NCI-H2107 (cell line): ENCODE measurements around the gene COL24A1.
"Not testable (repeated sequence)": the region's sequence is repeated elsewhere in the genome, so short reads cannot be mapped to it uniquely, and the experiment has no call there.

Experiments used
- DNase-seq: peaks from one replicate; lab custom pipeline; 2025; lab: John Stamatoyannopoulos, UW

Gene COL24A1

DNA sequence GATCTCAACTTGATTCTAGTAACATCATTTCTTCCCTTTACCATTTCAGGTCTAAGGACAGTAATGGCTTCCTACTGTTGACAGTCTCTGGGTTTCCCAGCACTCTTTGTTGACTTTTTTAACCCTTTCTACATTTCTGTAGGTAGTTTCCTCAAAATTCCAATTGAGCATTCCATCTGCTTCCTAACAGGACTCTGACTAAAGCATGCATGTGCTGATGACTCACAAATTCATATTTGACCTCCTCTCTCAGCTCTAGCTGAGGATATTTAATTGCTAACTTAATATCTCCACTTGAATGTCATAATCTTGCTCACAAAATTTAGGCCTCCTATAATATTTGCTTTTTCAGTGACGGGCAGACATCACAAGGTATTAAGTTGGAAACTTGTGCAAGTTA is 355.1 kb downstream of the COL24A1 start:
- DNase-seq, result no peak

DNA sequence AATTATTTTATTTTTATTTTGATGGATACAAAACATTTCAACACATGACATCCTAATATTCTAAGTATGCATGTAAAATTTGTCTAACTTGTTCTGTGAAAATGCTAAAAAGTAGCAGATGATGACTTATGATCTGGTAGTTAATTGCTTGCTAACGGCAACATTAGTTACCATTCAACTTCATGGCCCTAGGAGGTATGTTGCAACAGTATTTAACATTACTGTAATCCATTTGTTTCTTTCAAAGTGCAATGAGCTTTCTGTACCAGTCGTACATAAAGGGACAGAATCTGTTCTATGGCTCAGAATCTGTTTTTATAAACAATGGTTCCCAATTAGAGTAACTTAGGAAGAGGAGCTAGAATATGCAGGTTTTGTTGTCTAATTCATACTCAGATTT is 356.8 kb downstream of the COL24A1 start:
- no peak for DNase-seq

DNA sequence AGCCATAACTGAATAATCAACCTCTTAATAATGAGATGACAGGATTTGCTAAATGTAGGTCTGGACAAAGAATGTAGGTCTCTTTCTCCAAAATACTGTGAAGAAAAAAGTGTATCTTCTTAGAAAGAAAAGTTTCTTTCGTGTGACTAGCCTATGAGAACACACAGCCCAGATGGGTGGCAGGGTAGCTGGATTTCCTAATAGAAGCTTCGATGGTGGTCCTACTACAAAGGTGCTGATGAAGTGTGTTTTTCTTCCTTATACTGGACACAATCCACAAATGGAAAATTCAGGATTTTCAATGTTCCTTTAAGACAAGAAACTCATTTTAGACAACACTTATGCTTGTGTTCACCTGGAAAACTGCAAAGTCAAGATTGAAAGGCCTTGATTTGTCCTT is 358.2 kb downstream of the COL24A1 start:
- DNase-seq, result no peak

- not testable (repeated sequence) for DNase-seq
Measured at GRCh38 chr1:85777021-85777420, 379.6 kb downstream of the COL24A1 start.

DNA sequence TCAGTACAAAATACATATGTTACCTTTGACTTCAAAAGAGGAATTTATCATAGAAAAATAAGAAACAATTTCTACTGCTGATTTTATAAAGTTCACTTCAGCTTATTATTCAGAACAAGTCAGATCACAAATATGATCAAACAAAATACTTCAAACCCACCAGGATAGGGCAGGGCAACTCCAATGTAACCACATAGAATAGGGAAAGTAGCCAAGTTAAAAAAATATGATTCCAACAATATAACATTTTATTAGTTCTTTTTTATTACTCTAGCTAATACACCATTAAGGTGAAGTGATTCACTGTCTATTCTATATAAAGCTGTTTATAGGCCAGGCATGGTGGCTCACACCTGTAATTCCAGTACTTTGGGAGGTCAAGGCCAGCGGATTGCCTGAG is 393.8 kb downstream of the COL24A1 start:
- DNase-seq, result no peak

- no peak for DNase-seq
Measured at GRCh38 chr1:85756864-85757263, 399.7 kb downstream of the COL24A1 start.

DNA sequence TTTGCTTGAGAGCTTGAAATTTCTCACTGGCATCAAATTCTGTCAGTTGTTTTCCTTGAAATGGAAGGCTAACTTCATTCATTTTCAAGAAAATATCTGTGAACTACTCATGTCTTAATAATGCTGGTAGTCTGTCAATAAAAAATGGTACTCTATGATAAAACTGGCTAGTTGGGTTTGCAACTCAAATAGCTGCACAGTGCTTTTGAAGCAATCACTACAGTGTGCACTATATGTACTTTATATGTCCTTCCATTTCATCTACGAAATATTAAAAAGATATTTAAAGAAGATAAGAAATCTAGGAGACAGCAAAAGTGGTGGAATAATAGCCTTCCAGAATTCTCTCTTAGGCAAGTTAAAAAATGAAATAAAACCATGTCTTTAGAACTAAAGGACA is 408.5 kb downstream of the COL24A1 start:
- DNase-seq, result no peak

DNA sequence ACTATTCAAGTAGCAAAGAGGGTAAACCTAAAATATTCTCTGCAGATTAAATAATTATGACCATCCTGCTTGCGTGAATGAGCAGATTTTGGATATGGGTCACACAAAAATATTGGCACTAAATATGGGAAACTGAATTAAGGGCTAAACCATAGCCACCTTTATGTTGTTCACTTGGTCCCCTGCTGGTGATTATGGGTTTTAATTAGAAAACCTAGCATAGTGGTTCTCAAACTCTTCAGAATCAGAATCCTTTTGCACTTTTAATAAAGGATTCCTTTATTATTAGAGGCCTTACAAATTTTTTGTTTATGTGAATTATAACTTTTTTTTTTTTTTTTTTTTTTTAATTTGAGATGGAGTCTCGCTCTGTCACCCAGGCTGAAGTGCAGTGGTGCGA is 409.8 kb downstream of the COL24A1 start:
- no peak for DNase-seq

DNA sequence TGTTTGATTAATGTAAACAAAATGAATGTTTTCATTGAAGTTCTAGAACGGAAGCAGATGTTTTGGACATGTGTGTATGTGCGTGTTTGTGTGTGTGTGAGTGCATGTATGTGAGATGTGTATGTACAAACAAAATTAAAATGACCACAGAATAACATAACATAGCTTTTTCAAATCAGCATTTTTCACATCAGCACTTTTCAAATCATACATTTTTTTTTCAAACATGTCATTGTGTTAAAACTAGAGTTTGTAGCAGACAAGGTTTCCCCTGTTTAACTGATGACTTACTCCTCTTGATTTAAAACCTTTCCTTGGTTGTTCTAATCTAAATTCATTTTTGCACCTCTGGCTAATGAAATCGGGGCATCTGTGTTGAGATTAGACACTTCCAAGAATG is 412.8 kb downstream of the COL24A1 start:
- DNase-seq, result no peak

- DNase-seq, result no peak
Measured at GRCh38 chr1:85734931-85735330, 421.6 kb downstream of the COL24A1 start.

DNA sequence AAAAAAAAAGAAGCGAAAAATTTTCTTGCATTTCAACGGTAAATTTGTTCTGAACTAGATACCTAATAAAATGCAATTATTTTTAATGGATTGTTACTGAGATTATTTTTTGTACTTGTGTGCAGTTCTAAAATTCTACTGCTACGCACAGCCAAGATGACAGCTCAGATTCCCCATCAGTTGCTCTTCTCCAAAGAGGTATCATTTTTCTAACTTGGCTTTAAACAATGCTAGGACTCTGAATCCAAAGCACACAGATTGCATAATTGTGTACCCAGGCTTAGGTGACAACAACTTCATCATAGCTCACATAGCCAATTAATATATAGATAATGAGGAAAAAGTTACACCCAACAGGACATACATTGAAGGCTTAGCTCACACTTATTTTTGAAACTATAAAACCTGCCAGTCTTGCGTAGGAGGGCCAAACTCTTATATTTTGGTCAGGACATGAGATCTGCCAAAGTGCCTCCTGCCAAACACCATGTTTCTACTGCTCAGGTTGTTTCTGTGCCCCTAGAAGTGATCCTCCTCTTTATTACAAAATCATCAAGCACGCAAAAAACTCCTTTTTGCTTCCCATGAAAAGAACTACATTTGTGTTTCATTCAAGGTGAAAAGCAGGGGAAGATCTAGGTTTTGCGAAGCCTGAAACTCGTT is 437.8 kb downstream of the COL24A1 start:
- no peak for DNase-seq

- DNase-seq, result not testable (repeated sequence)
Measured at GRCh38 chr1:85714418-85715114, 442.0 kb downstream of the COL24A1 start.

DNA sequence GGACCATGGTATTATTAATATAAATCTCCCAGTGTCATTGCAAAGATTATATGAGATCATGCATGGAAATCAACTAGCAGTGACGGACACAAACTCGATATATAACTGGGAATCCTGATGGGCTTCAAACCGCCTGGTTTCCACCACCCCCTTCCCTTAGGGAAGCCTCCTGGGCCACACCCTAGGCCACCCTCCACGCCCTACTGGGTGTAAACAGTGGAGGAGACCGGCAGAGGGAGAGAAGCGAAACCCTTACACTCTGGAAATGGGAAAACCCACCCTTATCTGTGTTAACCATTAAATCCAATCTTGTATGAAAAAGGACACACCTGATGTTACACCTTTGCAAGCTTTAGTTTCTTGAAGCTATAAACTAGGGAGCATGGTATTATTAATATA is 447.7 kb downstream of the COL24A1 start:
- DNase-seq, result no peak

- DNase-seq, result peak; percentile 92
Measured at GRCh38 chr1:85707990-85708828, 448.4 kb downstream of the COL24A1 start, which contains the start of gene ZNHIT6. Gene ZNHIT6, minus strand, starts transcription at chr1:85708433. Its CDS starts 149 bp downstream, at chr1:85708284.

- no peak for DNase-seq
Measured at GRCh38 chr1:85707267-85707989, 449.1 kb downstream of the COL24A1 start.

DNA sequence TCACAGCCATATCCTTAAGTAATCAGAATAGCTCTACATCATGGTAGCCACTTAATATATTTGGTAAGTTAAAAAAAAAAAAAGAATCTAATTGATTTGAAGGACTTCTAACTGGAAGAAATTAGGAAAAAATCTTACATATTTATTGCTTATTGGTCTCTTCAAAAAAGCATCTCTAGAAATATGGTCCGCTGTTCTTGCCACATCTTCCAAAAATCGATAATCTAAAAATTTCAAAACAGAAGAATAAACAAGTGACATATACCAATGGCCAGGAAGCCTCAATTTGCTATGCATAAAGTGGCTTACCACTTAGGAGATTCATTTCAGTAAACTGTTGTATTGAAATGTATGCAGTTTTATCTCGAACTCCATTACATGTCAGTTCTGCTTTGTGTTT is 450.6 kb downstream of the COL24A1 start:
- DNase-seq, result no peak

DNA sequence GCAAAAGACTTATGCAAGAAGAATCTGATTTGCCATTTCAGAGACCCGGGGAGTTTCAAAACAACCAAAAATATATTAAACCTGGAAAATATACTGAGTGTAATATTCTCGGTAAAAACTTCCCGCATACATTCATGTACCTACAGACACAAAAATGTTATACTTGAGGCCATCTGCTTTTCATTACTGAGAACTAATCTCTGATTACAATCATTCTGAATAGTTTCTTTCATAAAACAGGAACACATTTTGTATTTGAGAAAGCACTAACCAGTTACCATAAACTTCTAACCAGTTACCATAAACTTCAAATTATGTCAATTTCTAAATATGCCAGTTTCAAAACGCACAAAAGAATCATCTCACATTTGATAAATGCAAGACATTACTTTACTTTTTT is 456.1 kb downstream of the COL24A1 start:
- no peak for DNase-seq

DNA sequence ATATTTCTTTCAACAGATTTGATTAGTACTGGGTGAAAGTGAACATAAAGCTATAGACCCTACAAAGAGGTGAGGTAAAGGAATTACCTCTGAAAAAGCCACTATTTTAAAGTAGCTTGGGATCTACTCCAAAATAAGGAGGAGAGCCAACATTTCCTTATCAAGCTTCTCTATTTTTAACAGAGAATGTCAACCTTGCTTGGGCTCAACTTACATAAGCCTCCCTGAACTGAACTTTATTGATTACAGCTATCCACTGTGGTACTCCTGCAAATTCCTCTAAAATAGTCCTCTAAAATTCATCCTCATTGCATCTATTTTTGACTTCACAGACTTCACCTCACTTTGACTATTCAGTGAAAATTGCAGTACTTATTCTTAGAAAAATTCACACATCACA is 458.7 kb downstream of the COL24A1 start:
- DNase-seq, result no peak

DNA sequence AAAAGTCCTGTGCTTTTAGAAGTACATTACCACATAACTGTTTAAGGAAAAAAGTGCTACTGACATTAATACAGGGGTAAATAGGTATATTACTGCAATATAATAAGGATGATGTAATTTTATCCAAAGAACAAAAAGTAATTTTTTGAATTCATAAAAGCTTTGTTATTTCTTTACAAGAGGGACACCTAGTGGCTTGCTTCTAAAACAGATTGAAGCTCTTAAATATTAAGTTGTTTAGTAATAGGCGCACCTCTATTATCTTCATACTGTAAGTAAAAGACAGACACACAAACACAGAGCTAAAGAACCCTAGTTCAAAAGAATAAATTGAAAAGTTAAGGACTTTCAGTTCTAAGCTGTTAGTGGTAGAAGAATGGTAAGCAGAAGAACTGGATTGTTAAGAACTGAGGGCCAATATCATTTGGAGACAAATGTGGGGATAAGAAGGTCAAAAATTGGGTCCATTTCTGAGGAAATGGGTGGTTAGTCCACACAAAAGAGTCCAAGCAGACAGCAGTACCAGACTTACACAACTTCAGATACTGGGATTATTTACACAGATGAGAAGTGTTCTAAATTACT is 463.8 kb downstream of the COL24A1 start:
- no peak for DNase-seq

- no peak for DNase-seq
Measured at GRCh38 chr1:85689775-85690404, 466.7 kb downstream of the COL24A1 start.

DNA sequence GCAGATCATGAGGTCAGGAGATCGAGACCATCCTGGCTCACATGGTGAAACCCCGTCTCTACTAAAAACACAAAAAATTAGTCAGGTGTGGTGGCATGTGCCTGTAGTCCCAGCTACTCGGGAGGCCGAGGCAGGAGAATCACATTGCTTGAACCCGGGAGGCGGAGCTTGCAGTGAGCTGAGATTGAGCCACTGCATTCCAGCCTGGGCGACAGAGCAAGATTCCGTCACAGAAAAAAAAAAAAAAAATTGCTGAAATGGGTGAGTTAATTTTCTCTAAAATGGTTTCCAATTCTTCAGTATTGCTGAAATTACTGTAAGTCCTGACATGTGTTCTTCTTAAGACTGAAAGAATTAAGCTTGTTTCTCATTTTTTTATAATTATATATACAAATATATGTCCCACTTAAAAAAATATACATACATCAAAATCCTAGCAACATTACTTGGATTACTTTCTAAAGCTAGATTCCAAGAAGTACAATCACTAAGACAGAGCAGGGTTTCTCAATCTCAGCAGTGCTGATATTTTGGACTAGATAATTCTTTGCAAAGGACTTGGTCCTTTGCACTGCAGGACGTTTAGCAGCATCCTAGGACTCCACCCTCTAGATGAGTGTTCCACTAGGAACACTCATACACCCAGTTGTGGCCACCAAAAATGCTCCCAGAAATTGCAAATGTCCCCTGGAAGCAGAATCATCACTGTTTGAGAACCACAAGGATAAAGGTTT is 473.1 kb downstream of the COL24A1 start:
- DNase-seq, result no peak
